SK-N-SH treated with all-trans-retinoic acid at 6 μM for 48 hours (cell line): ENCODE data around the gene GPM6B.

Experiments used
- BACH2 ChIP-seq: fragments of 250-450 bp; sonication (Bioruptor Pico); IDR thresholded peaks from 2 replicates; pipeline ENCODE4 v1.9.0; 2021; ENCODE audit warnings: mild to moderate bottlenecking, borderline replicate concordance
- ESRRG ChIP-seq: fragments of 250-450 bp; sonication (Bioruptor Pico); IDR thresholded peaks from 2 replicates; pipeline ENCODE4 v1.6.1; 2021; ENCODE audit warnings: mild to moderate bottlenecking
- OSR1 ChIP-seq: fragments of 250-450 bp; sonication (Bioruptor Pico); IDR thresholded peaks from 2 replicates; pipeline ENCODE4 v1.8.0; 2022; ENCODE audit warnings: moderate library complexity, mild to moderate bottlenecking, inconsistent platforms
- PATZ1 ChIP-seq: fragments of 250-450 bp; sonication (Bioruptor Pico); IDR thresholded peaks from 2 replicates; pipeline ENCODE4 v1.8.0; 2020; ENCODE audit warnings: mild to moderate bottlenecking, moderate library complexity, borderline replicate concordance
- PPARA ChIP-seq: fragments of 250-450 bp; sonication (Bioruptor Pico); IDR thresholded peaks from 2 replicates; pipeline ENCODE4 v1.5.0; 2020; ENCODE audit warnings: mild to moderate bottlenecking, borderline replicate concordance
- RARB ChIP-seq: fragments of 250-450 bp; sonication (Bioruptor Pico); IDR thresholded peaks from 2 replicates; pipeline ENCODE4 v1.8.0; 2021; ENCODE audit warnings: mild to moderate bottlenecking, moderate library complexity
- TSHZ2 ChIP-seq: fragments of 250-450 bp; sonication (Bioruptor Pico); IDR thresholded peaks from 2 replicates; pipeline ENCODE4 v1.5.0; 2020; ENCODE audit warnings: mild to moderate bottlenecking, moderate library complexity
- ZFP3 ChIP-seq: fragments of 250-450 bp; sonication (Bioruptor Pico); IDR thresholded peaks from 2 replicates; pipeline ENCODE4 v1.5.0; 2020; ENCODE audit warnings: mild to moderate bottlenecking, moderate library complexity

GRCh38 chrX:13816176-13816575 is 717 bp downstream of the GPM6B start:
- TF ChIP-seq PPARA (CRISPR knock-in tag): no peak
- no peak for TF ChIP-seq RARB
- no peak for TF ChIP-seq ZFP3 (CRISPR knock-in tag)
- no peak for TF ChIP-seq PATZ1 (CRISPR knock-in tag)
- TF ChIP-seq ESRRG: no peak
- no peak for TF ChIP-seq BACH2 (CRISPR knock-in tag)
- TF ChIP-seq OSR1 (CRISPR knock-in tag): no peak
- no peak for TF ChIP-seq TSHZ2 (CRISPR knock-in tag)
